ENCODE data around the gene MYO1C. TPM values are rescaled to one million over a fixed set of nuclear protein-coding genes. Genes with fewer than 3 reads are reported as not detected.
"Not testable (repeated sequence)": the region's sequence is repeated elsewhere in the genome, so short reads cannot be mapped to it uniquely, and the experiment has no call there.

Gene MYO1C
- total RNA-seq, 1 donor from 2014 or later = 182 TPM

DNA sequence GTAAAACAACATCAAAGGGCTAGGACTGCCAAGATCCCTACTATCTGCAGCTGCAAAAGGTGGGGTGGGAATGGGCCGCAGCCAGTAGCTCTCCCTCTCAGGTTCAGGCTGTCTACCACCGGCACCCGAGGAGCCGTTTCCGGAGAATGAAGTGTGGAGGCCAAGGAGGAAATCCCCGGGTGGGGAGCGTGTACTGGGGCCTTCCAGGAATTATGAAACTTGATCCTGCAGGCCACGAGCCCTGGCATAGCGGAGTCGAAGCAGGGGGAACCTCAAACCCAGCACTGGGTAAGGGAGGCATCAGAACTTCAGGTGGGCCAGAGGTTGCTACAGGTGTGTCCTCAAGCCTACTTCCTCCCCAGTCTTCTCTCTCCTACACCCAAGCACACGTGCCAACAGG, 18.8 kb upstream of the MYO1C start:
- intact Hi-C loops (cut with DNase I) = loop anchor here (5.0 kb wide), 1 partner anchor 234 kb away; the partner anchor contains the start of gene TRARG1
- ATAC-seq (ENCODE audit: poor library complexity) (peak; percentile 6), DNase-seq (peak; percentile 74)

DNA sequence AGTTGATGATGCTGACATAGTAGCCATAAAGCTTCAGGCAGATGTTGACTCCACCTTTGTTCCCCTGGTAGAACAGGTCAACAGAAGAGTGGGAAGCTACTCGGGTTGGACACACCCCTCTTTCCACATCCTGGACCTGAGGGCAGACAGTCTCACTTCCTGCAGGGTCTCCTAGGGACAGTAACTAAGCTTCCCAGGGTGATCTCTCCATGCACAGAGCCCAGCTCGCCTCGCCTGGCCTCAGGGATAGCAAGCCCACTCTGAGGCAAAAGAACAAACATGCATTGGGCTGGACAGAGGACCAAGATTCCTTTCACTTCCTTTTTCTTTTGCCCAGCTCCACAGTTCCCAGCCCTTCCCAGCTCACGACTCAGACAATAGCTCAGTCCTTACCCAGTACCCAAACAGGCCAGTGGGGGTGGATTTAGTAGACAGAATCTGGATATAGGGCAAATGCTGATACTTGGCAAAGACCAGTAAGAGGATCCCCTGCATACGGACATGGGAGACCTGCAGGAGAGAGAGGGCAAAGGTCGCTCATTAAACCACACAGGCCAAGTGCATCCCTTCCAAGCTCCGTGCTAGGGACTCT, 16.9 kb upstream of the MYO1C start:
- intact Hi-C loops (cut with DNase I) = no loop called here
- ATAC-seq (ENCODE audit: poor library complexity) = no peak
- DNase-seq = no peak

DNA sequence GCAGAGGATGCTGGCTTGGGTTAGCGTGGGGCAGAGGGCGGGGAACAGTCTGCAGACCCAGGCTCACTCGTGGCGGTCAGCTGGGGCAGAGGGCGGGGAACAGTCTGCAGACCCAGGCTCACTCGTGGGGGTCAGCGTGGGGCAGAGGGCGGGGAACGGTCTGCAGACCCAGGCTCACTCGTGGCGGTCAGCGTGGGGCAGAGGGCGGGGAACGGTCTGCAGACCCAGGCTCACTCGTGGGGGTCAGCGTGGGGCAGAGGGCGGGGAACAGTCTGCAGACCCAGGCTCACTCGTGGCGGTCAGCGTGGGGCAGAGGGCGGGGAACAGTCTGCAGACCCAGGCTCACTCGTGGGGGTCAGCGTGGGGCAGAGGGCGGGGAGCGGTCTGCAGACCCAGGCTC, 16.2 kb upstream of the MYO1C start:
- intact Hi-C loops (cut with DNase I); DNase-seq; ATAC-seq (ENCODE audit: poor library complexity): not testable (repeated sequence)

DNA sequence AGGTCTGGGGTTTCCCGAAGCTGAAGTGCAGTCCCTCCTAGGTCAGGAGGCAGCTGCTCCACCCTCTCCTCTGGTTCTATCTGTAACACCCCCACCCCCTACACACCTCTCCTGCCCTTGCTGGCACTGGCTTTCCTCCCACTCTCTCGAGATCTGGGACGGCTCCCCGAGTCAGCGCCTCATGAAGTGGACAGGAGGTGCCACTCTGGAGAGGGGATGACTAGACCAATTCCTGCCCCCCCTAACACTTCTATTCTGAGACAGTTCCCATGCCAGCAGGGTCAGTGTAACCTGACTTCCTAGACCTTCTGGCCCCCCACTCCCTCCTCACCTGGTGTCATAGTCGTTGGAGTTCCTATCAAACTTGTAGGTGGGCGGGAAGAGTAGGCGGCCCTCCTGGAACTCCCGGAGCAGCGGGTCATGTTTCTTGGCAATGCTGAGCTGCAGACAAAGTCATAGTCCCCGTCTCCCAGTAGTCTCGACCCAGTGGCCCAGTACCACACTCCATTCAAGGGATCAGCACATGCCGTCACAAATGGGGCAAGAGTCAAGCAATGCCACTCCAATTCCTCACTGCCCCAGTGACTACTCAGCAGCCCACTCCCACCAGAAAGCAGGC, 14.3 kb upstream of the MYO1C start:
- intact Hi-C loops (cut with DNase I) = no loop called here
- DNase-seq (peak; percentile 65), ATAC-seq (ENCODE audit: poor library complexity) (peak; percentile 83)

DNA sequence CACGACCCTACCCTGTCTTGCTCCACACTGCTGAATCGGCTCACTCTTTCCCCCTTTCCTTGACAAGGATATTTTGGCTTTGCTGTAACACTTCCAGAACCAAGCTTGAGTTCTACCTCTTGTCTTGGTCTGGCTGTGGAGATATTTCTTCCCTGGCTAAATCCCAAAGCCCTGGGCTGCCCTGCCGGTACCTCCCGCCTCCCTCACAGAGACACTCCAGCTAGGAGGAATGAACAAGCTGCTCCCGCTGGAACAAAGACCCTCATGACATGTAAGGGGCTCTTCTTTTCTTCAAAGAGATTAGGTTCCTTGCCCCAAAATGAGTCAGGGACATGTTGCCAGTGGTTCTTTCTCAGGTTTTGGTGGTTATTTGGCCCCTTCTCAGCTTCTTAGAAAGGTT, 13.1 kb upstream of the MYO1C start:
- ATAC-seq (ENCODE audit: poor library complexity) (peak; percentile 55), DNase-seq (no peak)
- intact Hi-C loops (cut with DNase I) = no loop called here

DNA sequence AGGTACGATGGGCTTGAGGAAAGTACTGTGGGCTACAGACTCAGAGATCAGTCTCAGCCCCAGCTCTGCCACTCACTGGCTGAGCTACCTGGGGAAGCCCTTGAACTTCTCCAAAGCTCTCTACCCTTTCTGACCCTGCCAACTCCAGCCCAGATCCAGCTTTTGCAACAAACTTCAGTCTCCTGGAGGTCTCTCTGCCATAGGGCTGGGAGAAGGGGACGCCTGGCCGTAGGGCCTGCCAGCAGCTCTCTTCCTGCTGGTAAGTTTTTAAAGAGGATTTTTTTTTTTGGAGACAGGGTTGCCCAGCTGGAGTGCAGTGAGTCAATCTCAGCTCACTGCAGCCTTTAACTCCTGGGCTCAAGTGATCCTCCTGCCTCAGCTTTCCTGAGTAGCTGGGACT, 12.4 kb upstream of the MYO1C start:
- intact Hi-C loops (cut with DNase I) = no loop called here
- ATAC-seq (ENCODE audit: poor library complexity) = no peak
- DNase-seq = no peak

DNA sequence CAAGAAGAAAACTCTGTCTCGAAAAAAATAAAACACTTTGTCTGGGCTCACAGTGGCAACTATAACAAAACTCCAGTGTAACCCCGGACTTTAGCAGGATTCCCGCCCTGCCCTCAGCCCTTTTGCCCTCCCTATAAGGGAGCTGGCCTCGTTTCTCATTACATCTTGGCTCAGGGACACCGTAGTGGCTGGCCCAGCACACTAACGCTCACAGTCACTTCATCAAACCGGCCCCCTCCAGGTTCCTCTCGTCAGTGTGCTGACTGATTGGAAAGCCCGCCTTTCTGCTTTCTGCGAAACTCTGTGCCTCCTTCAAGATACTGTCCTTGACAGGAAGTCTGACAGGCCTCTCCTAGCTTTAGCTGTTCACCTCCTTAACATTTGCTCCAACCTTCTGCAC, 11.2 kb upstream of the MYO1C start:
- intact Hi-C loops (cut with DNase I) = no loop called here
- ATAC-seq (ENCODE audit: poor library complexity) = peak; percentile 41
- DNase-seq = no peak

DNA sequence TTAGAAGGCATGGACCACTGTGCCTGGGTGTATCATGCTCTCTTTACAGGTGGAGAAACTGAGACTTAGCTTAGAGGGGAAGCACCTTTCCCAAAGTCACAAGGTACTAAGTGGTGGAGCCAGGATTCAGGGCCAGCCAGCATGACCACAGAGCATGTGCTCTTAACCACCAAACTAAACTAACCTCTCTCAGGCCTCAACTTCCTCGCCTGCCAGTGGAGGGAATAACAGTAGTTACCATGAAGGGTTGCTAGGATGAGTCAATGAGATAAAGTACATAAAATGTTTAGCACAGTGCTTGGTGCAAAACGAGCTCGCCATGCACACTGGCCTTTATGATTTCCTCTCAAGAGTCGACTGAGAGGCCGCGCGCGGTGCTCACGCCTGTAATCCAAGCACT, 6.4 kb upstream of the MYO1C start:
- DNase-seq (no peak), ATAC-seq (ENCODE audit: poor library complexity) (no peak)
- intact Hi-C loops (cut with DNase I) = no loop called here

DNA sequence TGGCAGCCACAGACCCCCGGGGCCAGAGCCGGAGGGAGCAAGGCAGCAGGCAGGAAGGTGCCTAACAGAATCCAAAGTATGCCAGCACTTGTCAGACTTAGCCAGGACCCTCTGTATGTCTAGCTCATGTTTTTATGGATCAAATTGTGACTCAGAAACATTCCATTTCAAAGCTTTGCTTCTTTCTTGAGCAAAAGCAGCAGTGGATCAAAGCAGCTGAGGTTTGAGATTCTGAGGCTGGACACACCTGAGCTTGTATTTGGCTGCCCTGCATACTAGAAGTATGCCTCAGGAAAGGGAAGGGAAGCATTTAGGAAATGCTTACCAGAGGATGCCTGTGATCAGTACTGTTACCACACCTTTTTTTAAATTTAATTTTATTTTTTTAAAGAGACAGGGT, 5.7 kb upstream of the MYO1C start:
- ATAC-seq (ENCODE audit: poor library complexity) (no peak), DNase-seq (no peak)
- intact Hi-C loops (cut with DNase I) = no loop called here

DNA sequence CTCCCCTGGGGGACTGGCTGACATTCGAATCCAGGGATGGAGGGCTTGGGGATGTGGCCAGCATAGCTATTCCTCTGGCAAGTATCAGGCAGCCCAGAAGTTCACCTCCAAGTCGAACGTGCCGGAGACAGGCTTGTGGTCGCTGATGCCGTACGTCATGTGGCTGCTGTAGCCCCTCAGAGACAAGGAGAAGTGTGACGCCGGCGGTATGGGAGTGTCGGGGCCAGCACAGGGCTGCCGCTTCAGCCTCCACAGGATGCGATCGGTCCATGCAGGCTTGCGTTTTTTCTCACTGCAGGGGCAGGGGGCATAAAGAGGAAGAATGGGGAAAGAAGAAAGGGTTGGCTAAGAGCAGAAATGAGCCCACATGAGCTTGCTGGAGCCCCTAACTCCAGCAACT, 5.3 kb upstream of the MYO1C start:
- DNase-seq (no peak), ATAC-seq (ENCODE audit: poor library complexity) (no peak)
- intact Hi-C loops (cut with DNase I) = no loop called here

DNA sequence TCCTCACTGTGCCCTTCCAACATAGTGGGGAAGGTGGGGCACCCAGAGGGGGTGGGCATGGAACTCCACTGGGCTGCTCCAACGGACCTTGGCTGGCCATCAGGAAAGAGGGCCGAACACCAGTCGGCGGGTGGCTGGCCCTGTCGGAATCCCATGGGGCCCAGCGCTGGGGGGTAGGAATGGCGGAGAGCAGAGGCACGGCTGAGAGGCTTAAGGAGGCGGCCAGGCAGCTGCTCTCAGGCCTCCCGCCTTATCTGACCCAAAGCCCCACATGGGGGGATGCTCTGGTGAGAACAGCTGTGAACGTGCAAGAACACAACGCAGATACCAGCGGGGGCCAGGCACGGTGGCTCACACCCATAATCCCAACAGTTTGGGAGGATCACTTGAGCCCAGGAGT, 4.4 kb upstream of the MYO1C start:
- no peak for DNase-seq
- ATAC-seq (ENCODE audit: poor library complexity) = no peak
- intact Hi-C loops (cut with DNase I) = no loop called here

DNA sequence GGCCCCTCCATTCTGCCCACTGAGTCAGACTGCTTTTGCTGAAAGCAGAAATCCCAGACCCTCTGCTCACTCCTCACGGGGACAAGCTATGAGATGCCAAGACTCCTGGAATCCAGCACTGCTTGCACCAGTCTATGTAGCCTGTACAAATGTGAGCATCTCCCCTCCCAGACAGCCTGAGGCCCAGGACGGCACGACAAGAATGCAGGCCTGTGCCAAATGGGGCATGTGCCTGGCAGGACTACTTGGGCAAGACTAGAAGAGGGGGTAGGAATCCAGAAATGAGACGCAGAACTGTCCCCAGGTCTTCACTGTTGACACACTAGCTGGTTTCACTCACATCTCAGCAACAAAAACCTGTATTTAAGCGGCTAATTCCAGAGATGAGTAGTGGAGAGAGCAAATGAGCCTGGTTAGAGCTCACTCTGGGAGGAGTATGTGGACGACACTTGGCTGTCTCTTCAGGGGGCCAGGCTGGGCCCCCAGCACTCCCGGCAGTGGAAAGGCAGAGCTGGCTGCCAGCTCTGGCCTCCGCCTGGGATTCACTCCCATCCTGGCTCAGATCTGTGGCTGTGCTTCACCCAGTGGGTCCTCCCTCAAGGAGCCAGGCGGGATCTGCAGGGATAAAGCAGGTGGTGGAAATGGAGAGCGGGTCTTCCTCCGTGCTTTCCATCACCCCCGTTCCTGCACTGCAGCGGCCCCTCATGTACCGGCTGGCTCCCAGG, 2.9 kb upstream of the MYO1C start:
- ATAC-seq (ENCODE audit: poor library complexity) = peak; percentile 67
- DNase-seq = peak; percentile 81
- intact Hi-C loops (cut with DNase I) = no loop called here

DNA sequence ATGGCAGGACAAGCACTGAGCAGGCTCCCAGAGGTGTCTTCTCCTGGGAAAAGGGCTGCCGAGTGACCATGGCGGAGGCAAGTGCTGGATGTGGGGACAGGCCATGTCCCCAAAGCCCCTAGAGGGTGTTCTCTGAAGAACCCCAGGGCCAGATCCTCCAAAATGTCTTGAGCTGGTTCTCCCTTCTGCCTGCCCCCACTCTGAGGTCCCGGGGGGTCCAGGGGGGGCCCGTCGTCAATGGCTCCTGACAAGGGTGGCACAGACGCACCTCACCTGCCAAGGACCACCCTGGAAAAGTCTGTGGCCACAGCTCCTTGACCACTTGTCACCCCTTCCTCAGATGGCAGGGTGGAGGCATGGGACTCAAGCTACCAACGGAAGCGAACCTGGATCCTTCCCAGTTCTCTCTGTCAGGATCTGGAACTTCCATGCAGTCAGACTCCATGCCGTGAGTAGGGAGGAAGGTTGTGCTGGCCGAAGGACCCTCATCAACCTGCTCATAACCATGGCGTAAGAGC, 2.3 kb upstream of the MYO1C start:
- ATAC-seq (ENCODE audit: poor library complexity) = no peak
- no peak for DNase-seq
- intact Hi-C loops (cut with DNase I) = no loop called here

DNA sequence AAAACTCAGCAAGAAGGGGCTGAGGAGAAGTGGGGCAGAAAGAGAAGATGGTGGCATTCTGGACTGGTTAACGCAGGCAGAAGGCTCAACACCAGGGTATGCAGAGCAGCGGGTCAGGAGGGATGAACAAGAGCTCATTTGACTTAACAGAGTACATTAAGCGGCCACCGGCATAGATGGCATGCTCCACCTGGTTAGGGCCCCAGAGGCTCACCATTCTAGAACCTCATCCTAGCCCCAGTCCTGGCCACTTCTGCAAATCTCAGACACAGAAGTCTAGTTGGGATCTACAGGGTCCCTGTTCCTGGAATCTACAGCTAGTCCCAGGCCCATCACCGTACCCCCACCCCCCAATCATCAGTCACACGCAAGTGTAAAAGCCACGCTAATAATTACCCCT, 1.7 kb upstream of the MYO1C start:
- ATAC-seq (ENCODE audit: poor library complexity) (no peak), DNase-seq (no peak)
- intact Hi-C loops (cut with DNase I) = no loop called here

DNA sequence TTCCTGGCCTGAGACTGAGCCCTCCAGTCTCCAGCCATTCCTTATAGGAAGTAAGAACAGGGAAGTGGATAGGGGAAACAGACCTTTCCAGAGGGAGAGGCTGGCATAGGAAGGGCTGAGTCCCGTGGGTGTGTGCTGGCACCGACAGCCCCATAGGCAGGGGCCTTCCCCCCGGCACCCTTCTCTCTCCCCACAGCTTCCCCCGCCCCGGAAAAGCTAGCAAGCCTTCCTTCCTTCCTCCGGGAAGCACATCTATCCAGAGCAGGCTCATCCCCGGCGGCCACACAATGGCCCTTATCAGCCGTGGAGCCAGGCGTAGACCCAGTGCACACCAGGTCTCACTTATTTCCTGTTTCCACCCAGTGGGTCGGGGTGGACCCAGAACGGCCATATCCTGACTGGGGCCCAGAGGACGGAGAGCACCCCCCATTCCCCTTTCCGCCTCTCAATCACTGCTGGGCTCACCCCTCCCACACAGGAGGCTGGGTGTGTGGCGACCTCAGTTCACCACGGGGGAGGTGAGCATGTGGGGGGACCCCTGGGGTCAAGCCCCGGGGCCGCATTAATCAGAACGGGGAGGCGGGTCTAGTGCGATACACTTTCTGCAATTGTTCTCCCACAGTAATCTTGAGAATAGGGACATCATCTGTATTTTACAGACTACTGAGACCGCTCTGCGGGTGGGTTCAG, 950 bp upstream of the MYO1C start:
- intact Hi-C loops (cut with DNase I) = no loop called here
- no peak for ATAC-seq (ENCODE audit: poor library complexity)
- DNase-seq = peak; percentile 74

DNA sequence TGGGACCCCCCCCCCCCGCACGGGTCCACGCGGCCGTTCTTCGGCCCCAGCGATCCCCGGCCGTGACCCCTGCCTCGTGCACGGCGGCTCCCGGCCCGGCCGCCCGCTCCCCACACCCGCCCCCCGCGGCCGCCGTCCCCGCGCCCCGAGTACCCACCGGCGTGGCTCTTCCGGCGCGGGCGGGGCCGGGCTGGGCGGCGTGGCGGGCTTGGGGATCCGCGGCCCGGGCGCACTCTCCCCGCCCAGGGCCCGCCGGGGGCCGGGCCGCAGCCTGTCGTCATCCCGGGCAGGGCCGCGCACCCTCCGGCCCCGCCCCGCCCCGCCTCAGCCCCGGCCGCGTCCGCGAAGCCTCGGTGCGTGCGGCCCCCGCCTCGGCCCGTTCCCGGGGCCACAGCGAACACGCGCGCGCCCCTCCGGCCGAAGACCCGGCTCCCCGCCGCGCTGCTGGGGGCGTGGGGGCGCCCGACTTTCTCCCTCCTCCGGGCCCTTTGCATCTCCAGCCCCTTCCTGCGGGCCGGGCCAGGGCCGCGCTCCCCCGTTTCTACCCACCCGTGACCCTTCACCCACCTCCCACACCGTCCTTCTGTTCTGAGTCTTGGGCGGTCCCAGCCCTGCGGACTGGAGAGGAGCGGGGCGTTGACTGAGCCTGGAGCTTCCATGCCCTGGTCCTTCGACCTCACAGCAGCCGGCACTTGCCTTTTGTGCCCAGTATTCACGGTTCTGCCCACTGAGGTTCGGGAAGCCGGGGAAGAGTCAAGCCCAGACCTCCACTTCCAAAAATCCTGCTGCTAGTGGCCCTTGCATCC, 840 bp downstream of the MYO1C start:
- intact Hi-C loops (cut with DNase I) = no loop called here
- DNase-seq (peak; percentile 85), ATAC-seq (ENCODE audit: poor library complexity) (peak; percentile 46)

DNA sequence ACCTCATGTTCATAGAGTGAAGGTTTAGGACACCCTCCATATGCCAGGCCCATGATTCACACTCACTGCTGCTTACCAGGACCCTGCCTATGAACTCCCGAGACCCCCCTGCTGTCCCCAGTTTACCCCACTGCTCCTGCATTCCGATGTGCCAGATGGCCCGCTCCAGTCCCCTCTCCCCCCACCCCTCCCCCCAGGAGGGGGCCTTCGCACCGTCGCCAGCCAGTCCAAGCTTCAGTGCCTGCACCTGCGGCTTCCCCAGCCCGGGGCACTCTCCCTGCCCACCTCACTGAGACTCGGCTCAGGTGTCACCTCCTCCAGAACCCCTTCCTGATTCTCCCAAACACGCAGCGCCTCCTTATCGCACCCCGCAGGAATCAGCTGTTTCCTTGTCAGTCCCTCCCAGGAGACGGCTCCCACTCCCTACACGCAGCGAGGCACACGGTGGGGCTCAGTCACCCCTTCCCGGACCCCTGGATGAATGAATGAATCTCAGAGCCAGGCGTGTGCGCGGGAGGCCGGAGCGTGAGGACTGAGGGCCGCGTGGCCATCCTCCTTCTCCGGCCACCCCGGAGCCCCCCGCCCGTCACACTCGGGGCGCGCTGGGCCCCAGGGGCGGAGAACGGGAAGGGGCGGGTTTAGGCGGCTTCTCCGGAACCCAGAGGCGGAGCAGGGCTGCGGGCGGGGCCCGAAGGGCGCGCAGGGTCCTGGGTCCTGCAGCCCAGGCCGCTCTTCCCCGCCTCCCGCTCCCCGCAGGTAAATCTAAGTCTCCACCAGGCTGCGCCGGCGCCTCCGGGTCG, 1.6 kb downstream of the MYO1C start:
- intact Hi-C loops (cut with DNase I) = no loop called here
- DNase-seq (peak; percentile 89), ATAC-seq (ENCODE audit: poor library complexity) (peak; percentile 29)

DNA sequence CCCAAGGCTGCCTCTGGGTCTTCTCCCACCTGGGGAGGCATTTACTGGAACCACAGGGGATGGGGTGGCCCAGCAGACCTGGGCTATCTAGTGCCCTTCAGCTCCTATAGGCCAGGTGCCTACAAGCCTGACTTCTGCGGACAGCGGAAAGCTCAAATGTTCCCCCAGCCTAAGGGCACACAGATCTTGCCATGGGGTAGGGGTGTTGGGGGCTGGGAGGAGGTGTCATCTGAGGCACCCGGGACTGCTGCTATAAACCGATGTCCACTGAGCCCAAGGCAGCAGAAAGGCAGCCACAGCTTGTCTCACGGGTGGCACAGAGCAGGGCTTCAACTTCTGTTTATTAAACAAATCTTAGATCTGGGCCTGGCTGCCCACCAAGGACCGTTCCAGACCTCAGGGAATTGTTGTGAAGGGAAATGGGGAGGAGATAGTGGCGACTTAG, 3.6 kb downstream of the MYO1C start:
- ATAC-seq (ENCODE audit: poor library complexity) (no peak), DNase-seq (no peak)
- intact Hi-C loops (cut with DNase I) = no loop called here

Measured in Right ventricle myocardium superior (tissue), 1 donor.